Measurements from ENCODE around the gene ABCA7. TPM values are rescaled to one million over a fixed set of nuclear protein-coding genes. Genes with fewer than 3 reads are reported as not detected.

ABCA7 gene
- total RNA-seq, 2 experiments from 2014 or later = 145 to 146 TPM

DNA sequence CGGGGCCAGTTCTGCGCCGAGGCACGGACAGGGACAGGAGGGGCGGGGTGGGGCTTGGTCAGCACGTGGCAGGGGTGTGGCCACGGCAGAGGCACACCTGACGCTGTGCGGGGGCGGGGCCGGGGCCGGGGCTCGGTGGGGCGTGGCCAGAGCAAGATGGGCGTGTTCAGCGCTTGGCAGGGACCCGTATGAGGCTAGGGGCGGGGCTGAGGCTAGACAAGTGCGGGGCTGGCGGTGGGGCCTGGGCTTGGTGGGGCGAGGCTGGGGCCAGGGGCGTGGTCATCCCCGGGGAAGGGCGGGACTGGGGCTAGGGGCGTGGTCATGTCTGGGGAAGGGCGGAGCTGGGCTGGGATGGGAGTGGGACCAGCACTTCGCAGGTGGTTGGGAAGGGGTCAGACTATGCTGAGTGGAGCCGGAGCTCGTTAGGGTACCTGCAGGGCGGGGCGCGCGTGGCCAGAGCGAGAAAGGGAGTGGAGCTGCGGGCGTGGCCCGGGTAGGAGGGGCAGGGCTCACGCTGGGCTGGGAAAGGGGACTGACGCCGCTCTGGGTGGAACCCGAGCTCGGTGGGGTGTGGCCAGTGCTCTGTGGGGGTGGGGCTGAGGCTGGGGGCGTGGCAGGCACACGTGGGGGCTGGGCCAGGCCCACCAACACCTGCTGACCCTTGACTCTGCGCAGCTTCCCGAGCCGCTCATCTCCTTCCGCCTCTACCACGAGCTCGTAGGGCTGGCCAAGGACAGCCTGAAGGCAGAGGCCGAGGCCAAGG, 42.4 kb downstream of the ABCA7 start:
- POLR2A ChIA-PET = interaction anchor here (0.9 to 19.6 kb wide), 10 partner anchors 1 to 186 kb away, joined by 3 to 644 read pairs (median 6); partner anchors contain the start of genes ABCA7, ARHGAP45, CIRBP and CNN2
- Mint-ChIP-seq H3K27ac (peak overlapping the region; percentile 72), H3K27me3 (no peaks in the 10 kb centered on the region), H3K9me3 (no peaks in the 10 kb centered on the region), H3K36me3 (peaks cover 35% of the 10 kb centered on the region), H3K4me1 (peaks cover 21% of the 10 kb centered on the region), H3K4me3 (peak overlapping the region; percentile 45)
- peak; percentile 60 for ATAC-seq (ENCODE audit: low read depth)
- peak; percentile 89 for DNase-seq

DNA sequence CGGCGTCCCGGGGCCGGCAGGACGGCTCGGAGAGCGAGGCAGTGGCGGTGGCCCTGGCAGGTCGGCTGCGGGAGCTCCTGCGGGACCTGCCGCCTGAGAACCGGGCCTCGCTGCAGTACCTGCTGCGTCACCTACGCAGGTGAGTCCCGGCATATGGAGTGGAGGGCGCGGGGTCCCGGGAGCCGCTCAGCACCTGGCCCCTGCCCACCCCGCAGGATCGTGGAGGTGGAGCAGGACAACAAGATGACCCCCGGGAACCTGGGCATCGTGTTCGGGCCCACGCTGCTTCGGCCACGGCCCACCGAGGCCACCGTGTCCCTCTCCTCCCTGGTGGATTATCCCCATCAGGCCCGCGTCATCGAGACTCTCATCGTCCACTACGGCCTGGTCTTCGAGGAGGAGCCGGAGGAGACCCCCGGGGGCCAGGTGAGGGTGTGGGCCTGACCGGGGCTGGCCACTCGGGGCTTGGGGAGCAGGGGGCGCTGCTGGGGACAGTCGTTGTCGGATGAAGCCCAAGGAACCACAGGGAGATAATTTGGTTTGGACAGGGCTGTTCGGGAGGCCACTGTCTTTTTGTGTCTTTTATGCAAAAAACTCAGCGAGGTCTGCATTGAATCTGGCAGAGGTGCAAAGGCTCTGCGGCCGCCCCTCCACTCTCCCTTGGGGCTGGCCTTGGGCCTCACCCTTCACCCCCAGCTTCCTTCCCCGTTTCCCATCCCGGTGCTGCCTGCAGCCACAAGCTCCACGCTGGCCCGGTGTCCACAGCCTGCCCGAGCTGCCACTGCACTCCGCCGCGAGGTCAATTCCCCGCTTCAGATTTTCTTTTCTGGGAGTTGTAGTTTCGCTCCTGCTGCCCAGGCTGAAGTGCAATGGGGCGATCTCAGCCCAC, 43.3 kb downstream of the ABCA7 start:
- DNase-seq (no peak), ATAC-seq (ENCODE audit: low read depth) (no peak)
- Mint-ChIP-seq H3K27me3 (no peaks in the 10 kb centered on the region), H3K4me3 (no peak overlapping the region), H3K4me1 (peaks cover 28% of the 10 kb centered on the region), H3K27ac (no peak overlapping the region), H3K9me3 (no peaks in the 10 kb centered on the region), H3K36me3 (peaks cover 31% of the 10 kb centered on the region)
- POLR2A ChIA-PET = interaction anchor here (1.0 to 19.6 kb wide), 7 partner anchors 0 to 55 kb away, joined by 3 to 644 read pairs (median 73); partner anchors contain the start of genes ARHGAP45 and CNN2

DNA sequence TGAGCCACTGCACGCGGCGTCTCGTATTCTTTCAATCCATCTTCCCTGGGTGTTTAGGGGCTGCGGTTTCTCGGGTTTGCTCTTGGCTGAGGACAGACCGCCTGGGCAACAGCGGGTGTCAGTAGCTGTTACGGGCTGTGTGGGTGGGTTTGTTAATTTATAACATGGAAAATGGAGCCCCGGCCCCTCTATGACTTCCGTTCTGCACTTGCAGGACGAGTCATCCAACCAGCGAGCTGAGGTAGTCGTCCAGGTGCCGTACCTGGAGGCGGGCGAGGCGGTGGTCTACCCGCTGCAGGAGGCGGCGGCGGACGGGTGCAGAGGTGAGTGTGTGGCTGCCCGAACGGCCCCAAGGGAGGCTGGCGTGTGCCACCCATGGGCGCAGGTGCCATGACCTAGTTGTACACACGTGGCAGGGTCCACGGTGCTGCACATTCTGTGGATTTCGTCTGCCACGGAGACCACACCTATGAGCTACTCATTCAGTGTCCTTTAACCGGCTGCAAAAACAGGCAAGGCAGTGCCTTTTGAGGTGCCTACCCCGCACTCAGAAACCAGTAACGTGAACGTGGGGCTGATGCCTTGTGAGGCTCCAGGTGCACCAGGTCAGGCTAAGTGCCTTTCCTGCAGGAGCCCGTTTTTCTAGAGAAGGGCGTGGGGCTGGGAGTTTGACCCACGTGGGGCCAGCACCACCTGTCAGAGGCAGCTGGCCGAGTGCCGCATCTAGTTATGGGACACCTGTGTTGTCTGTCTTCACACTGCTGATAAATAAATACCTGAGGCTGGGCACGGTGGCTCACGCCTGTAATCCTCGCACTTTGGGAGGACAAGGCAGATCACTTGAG, 44.3 kb downstream of the ABCA7 start:
- no peak for ATAC-seq (ENCODE audit: low read depth)
- Mint-ChIP-seq H3K9me3 (no peaks in the 10 kb centered on the region), H3K27ac (no peak overlapping the region), H3K36me3 (peaks cover 26% of the 10 kb centered on the region), H3K4me3 (no peak overlapping the region), H3K4me1 (peaks cover 31% of the 10 kb centered on the region), H3K27me3 (no peaks in the 10 kb centered on the region)
- POLR2A ChIA-PET = interaction anchor here (0.6 to 17.6 kb wide), 7 partner anchors 11 to 99 kb away, joined by 3 to 644 read pairs (median 5); partner anchors contain the start of genes ARHGAP45 and CNN2
- DNase-seq = no peak

DNA sequence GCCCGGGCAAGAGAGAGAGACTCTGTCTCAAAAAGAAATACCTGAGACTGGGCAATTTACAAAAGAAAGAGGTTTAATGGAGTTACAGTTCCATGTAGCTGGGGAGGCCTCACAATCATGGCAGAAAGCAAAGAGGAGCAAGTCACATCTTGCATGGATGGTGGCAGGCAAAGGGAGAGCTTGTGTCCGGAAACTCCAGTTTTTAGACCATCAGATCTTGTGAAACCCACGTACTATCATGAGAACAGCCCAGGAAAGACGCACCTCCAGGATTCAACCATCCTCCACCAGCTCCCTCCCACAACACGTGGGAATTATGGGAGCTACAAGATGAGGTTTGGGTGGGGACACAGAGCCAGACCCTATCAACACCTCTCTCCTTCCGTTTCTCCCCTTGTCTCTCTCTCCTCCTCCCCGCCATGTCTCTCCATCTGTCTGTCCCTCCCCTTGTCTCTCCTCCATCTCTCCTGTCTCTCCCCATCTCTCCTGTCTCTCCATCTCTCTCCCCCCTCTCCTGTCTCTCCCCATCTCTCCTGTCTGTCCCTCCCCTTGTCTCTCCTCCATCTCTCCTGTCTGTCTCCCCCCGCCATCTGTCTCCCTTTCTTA, 45.2 kb downstream of the ABCA7 start:
- peak overlapping the region; percentile 50 for H3K4me3 Mint-ChIP-seq
- POLR2A ChIA-PET = interaction anchor here (0.6 to 17.6 kb wide), 14 partner anchors 9 to 163 kb away, joined by 3 to 644 read pairs (median 5); partner anchors contain the start of genes ABCA7, ARHGAP45, CNN2 and RNU6-2
- no peak for DNase-seq
- no peak for ATAC-seq (ENCODE audit: low read depth)
- no peaks in the 10 kb centered on the region for H3K27me3 Mint-ChIP-seq
- peaks cover 32% of the 10 kb centered on the region for H3K4me1 Mint-ChIP-seq
- peak overlapping the region; percentile 86 for H3K27ac Mint-ChIP-seq
- no peaks in the 10 kb centered on the region for H3K9me3 Mint-ChIP-seq
- H3K36me3 Mint-ChIP-seq = peaks cover 24% of the 10 kb centered on the region

DNA sequence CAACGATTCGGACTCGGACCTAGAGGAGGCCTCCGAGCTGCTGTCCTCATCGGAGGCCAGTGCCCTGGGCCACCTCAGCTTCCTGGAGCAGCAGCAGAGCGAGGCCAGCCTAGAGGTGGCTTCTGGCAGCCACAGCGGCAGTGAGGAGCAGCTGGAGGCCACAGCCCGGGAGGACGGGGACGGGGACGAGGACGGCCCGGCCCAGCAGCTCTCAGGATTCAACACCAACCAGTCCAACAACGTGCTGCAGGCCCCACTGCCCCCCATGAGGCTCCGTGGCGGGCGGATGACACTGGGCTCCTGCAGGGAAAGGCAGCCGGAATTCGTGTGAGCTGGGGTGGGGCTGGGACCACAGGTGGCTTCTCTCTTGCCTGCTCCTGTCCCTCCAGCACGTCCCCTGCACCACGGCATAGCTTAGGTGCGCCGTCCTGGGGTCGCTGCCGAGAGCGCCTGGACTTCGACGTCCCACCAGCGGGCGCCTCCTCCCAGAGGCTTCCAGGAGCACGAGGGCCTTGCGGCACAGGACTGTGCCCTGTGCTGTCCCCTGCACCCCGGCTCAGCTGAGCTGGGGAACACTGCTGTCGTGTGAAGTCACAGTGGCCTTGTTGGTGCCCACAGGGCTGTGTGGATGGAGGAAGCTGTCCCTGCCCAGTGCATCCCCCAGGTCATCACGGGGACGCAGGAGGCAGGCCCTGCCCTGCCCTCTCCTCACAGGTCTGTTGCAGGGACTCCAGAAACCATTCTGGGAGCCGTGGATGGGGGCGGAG, 46.0 kb downstream of the ABCA7 start:
- ATAC-seq (ENCODE audit: low read depth) = no peak
- Mint-ChIP-seq H3K4me1 (peaks cover 36% of the 10 kb centered on the region), H3K9me3 (no peaks in the 10 kb centered on the region), H3K36me3 (peaks cover 24% of the 10 kb centered on the region), H3K27ac (peak overlapping the region; percentile 86), H3K27me3 (no peaks in the 10 kb centered on the region), H3K4me3 (no peak overlapping the region)
- DNase-seq = no peak
- POLR2A ChIA-PET = interaction anchor here (0.6 to 17.6 kb wide), 13 partner anchors 8 to 163 kb away, joined by 3 to 644 read pairs (median 5); partner anchors contain the start of genes ABCA7, ARHGAP45, CNN2 and RNU6-2

DNA sequence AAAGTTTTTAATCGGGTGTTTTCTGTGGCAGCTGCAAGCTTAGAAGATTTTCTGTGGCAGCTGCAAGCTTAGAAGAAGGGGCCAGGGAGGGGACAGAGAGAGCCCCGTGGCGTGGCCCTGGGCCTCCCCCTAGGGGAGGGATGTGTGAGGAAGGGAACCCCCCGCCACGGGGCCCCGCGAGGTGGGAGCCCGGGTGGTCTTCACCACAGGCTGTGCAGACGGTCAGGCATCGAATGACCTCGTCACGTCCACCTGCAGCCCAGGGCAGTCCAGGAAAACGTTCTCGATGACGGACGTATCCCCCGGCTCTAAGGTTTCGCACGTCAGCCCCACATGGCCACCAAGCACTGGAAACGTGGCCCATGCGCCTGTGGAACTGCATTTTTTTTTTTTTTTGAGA, 46.7 kb downstream of the ABCA7 start:
- Mint-ChIP-seq H3K4me1 (peaks cover 37% of the 10 kb centered on the region), H3K27me3 (no peaks in the 10 kb centered on the region), H3K9me3 (no peaks in the 10 kb centered on the region), H3K36me3 (peaks cover 22% of the 10 kb centered on the region), H3K27ac (no peak overlapping the region), H3K4me3 (no peak overlapping the region)
- DNase-seq = no peak
- no peak for ATAC-seq (ENCODE audit: low read depth)
- POLR2A ChIA-PET = interaction anchor here (0.7 to 17.6 kb wide), 7 partner anchors 13 to 189 kb away, joined by 3 to 644 read pairs (median 13); partner anchors contain the start of genes ABCA7, ARHGAP45, CNN2 and FAM174C

DNA sequence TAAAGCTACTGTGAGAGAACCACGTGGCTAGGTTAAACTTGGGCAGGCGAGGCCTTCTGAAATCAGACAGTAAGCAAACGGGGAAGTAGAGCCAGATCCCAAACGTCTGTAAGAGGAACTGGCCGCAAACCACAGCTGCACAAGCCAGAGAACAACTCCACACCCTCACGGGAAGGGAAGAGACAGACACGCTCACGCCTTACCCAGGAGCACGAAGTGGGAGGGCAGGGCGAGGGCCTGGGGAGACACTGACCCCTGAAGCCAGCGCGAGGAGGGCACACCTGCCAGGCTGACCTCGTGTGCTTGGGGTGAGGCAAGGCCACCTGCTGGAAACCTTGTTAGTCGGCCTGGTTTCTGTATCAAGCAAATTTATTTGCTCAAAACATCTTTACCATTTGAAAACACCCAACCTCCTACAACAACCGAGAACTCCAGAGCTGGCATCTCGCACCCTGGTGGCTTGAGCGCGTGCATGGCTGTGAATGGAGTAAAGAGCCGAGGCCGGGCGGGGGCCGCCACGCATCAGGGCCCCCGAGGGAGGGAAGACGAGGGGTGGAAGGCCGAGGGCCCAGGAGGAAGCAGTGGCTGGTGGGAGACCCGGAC, 48.0 kb downstream of the ABCA7 start:
- Mint-ChIP-seq H3K27ac (peak overlapping the region; percentile 95), H3K36me3 (peaks cover 16% of the 10 kb centered on the region), H3K9me3 (no peaks in the 10 kb centered on the region), H3K27me3 (no peaks in the 10 kb centered on the region), H3K4me1 (peaks cover 34% of the 10 kb centered on the region), H3K4me3 (peak overlapping the region; percentile 76)
- POLR2A ChIA-PET = interaction anchor here (0.6 to 17.6 kb wide), 12 partner anchors 10 to 224 kb away, joined by 3 to 644 read pairs (median 6); partner anchors contain the start of genes ABCA7, ARHGAP45, CNN2 and RNU6-2
- ATAC-seq (ENCODE audit: low read depth) = peak; percentile 32
- peak; percentile 71 for DNase-seq

DNA sequence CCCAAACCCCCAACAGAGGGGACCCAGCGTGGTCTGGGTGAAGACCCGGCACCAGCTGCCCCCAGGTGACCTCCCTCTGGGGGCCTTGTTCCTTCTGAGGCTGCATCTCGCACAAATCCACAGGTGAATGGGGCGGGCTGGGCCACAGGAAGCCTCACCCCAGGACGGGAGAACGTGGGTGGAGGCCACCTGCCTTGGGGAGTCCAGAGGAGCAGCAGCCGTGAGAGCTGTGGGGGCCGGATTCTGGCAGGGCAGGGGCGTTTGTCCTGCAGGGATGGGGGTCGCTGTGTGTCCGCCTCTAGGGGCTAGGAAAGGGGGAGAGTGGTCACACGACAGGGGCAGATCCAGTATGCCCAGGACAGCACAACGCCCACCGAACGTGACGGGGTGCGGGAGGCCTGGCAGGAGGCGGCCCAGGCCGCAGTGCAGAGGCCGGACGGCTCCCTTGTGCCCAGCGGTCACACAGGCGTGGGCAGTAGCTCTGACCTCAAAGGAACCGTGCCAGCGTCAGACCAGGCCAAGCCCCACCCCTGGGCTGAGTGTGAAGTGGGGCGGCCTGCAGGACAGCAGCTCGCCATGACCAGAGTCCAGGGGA, 48.6 kb downstream of the ABCA7 start:
- no peaks in the 10 kb centered on the region for H3K27me3 Mint-ChIP-seq
- peaks cover 20% of the 10 kb centered on the region for H3K36me3 Mint-ChIP-seq
- POLR2A ChIA-PET = interaction anchor here (0.6 to 17.6 kb wide), 13 partner anchors 9 to 225 kb away, joined by 3 to 644 read pairs (median 5); partner anchors contain the start of genes ABCA7, ARHGAP45, CNN2 and RNU6-2
- H3K9me3 Mint-ChIP-seq = no peaks in the 10 kb centered on the region
- no peak for DNase-seq
- H3K4me3 Mint-ChIP-seq = peak overlapping the region; percentile 76
- peak overlapping the region; percentile 95 for H3K27ac Mint-ChIP-seq
- peak; percentile 8 for ATAC-seq (ENCODE audit: low read depth)
- H3K4me1 Mint-ChIP-seq = peaks cover 38% of the 10 kb centered on the region

DNA sequence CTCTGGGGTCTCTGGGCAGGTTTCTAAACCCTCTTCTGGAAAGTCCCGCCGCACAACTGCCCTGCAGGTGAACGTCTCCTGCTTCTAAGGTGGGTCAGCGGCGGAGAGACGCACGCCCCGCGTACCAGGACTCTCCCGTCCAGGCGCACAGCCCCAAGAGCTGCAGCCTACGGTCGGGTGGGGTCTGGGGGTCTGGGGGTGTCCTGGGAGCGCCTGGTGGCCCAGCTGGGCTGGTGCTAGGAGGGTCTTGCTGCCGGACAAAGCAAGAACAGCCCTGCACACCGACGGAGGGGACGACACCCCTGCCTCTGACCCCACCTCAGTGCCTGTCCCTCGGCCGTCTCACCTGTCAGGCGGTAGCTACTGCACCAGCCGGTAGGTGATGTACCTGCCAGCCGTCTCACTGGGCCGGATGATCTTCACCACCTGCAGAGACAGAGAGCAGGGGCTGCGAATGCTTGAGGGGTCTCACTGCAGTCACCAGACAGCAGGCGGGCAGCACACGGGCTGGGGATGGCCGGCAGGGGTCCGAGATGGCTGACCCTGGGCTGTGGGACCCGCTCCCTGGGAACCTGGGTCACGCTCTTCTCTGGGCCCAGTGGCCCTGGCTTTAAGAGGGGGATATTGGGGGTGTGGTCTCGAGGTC, 49.3 kb downstream of the ABCA7 start:
- ATAC-seq (ENCODE audit: low read depth) (no peak), DNase-seq (no peak)
- peak overlapping the region; percentile 65 for H3K27ac Mint-ChIP-seq
- no peaks in the 10 kb centered on the region for H3K27me3 Mint-ChIP-seq
- H3K4me1 Mint-ChIP-seq = peaks cover 43% of the 10 kb centered on the region
- POLR2A ChIA-PET = interaction anchor here (0.7 to 17.6 kb wide), 9 partner anchors 8 to 180 kb away, joined by 3 to 644 read pairs (median 8); partner anchors contain the start of genes ABCA7, ARHGAP45, CIRBP and CNN2
- peaks cover 21% of the 10 kb centered on the region for H3K36me3 Mint-ChIP-seq
- no peaks in the 10 kb centered on the region for H3K9me3 Mint-ChIP-seq
- peak overlapping the region; percentile 8 for H3K4me3 Mint-ChIP-seq

DNA sequence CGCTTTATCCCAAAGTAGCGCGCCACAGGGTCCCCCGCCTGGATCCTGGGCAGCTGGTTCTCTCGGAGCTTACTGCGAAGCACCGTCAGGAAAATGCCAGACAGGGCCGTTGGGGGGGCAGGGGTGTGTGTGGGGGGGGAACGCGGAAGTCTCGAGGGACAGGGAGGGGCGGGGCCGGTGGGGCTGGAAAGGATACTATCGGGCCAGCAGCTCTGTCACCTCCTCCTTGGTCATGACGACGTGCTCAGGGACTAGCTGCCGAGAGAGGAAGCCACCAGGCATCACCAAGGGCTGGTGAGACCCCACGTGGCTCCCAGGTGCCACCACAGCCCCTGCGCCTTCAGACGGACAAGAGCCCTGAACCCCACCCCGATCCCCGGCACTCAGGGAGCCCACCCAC, 50.0 kb downstream of the ABCA7 start:
- Mint-ChIP-seq H3K9me3 (no peaks in the 10 kb centered on the region), H3K27ac (peak overlapping the region; percentile 65), H3K4me1 (peaks cover 38% of the 10 kb centered on the region), H3K27me3 (no peaks in the 10 kb centered on the region), H3K4me3 (peak overlapping the region; percentile 49), H3K36me3 (peaks cover 18% of the 10 kb centered on the region)
- DNase-seq = peak; percentile 69
- POLR2A ChIA-PET = interaction anchor here (0.7 to 17.6 kb wide), 12 partner anchors 12 to 179 kb away, joined by 3 to 644 read pairs (median 6); partner anchors contain the start of genes ABCA7, ARHGAP45, CIRBP and CNN2
- peak; percentile 57 for ATAC-seq (ENCODE audit: low read depth)
